ENCODE data around the gene GNG13.

GRCh38 chr16:825341-826061 is 25.0 kb upstream of the GNG13 start:
- no peak for TF ChIP-seq GATA2 (IDR thresholded peaks at IDR 0.05; ENCODE audit: insufficient read depth, insufficient read length, low read depth, low read length)
- TF ChIP-seq, protein P1, sequence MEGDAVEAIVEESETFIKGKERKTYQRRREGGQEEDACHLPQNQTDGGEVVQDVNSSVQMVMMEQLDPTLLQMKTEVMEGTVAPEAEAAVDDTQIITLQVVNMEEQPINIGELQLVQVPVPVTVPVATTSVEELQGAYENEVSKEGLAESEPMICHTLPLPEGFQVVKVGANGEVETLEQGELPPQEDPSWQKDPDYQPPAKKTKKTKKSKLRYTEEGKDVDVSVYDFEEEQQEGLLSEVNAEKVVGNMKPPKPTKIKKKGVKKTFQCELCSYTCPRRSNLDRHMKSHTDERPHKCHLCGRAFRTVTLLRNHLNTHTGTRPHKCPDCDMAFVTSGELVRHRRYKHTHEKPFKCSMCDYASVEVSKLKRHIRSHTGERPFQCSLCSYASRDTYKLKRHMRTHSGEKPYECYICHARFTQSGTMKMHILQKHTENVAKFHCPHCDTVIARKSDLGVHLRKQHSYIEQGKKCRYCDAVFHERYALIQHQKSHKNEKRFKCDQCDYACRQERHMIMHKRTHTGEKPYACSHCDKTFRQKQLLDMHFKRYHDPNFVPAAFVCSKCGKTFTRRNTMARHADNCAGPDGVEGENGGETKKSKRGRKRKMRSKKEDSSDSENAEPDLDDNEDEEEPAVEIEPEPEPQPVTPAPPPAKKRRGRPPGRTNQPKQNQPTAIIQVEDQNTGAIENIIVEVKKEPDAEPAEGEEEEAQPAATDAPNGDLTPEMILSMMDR (IDR thresholded peaks at IDR 0.05; ENCODE audit: extremely low read depth in 1 of 2, insufficient read depth in 1 of 2, low read depth in 1 of 2, low read length in 2 of 2): no peak
- TF ChIP-seq EZH2 (IDR thresholded peaks at IDR 0.05; ENCODE audit: borderline replicate concordance, low read depth, low read length, severe bottlenecking): no peak
- no peak for TF ChIP-seq POLR2AphosphoS5 (IDR thresholded peaks at IDR 0.05; ENCODE audit: insufficient read depth, low read depth, low read length)
- TF ChIP-seq, protein P2, sequence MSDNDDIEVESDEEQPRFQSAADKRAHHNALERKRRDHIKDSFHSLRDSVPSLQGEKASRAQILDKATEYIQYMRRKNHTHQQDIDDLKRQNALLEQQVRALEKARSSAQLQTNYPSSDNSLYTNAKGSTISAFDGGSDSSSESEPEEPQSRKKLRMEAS (IDR thresholded peaks at IDR 0.05; ENCODE audit: insufficient read depth, insufficient read length): no peak
- no peak for TF ChIP-seq POLR2A (IDR thresholded peaks at IDR 0.05; ENCODE audit: low read depth, low read length)
